ENCODE measurements around the gene PGGHG. TPM values are rescaled to one million over a fixed set of nuclear protein-coding genes. Genes with fewer than 3 reads are reported as not detected.

PGGHG gene
- total RNA-seq, 1 experiment from 2014 or later: 5.2 TPM

DNA sequence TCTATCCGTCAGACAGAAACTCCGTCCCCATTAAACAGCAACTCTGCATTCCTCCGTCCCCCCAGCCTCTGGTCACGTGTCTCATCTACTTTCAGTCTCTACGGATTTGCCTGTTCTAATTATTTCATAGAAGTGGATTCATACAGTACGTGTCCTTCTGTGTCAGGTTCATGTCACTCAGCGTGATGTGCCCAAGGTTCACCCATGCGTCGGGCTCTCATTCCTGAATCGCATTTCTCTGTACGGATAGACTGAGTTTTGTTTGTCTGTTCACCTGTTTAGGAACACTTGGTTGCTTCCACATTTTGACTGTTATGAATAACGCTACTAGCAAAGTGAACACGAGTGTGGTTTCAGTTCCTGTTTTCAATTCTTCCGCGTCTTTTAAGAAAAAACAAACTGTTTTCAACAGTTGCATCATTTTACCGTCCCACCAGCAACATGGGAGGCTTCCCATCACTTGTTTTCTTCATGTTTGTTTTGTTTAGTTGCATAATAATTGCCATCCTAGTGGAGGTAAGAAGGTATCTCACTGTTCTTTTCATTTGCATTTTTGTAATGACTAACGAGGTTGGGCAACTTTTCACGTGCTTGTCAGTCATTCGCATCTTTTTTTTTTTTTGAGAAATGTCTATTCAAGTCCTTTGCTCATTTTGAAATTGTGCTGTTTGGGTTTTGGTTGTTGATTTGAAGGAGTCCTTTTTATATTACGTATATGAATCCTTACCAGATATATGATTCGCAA, 19.6 kb upstream of the PGGHG start:
- DNase-seq (ENCODE audit: low read depth): no peak

DNA sequence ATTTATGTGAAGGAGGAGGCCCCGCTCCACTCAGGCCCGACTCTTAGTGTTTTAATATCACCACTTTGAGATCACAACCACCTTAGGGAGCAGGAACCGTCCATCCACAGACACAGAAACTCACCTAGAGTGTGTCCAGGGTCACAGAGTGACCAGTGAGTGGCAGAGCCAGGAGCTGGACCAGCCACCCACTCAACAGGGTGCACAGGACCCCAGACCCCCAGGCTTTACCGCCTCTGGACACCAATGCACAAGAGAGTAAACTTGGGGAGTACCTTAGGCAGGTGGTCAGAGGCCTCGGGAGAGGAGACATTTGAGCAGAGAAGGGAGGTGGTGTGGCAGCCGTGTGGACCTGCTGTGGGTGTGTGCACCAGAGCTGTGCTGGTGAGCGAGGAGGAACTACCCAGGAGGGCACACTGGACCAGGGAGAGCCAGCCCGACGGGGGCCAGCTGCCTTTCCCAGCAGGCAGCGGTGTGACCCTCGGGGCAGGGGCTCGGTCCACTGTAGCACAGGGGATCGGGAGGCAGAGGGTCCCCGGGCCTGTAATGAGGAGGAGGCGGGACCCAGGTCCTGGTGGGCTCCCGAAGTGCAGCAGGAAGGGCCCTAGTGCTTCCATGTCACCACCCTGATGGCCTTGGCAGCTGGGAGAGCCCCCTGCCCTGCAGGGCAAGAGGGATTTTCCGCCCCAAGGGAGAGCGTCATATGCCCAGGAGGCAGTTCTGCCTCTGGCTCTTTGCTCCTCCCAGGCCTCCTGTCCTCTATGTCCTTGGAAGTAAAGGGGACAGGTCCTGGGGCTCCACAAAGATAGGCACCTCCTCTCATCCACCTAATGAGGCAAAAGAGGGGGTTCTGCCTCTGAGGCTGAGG, 18.2 kb upstream of the PGGHG start:
- DNase-seq (ENCODE audit: low read depth): no peak

DNA sequence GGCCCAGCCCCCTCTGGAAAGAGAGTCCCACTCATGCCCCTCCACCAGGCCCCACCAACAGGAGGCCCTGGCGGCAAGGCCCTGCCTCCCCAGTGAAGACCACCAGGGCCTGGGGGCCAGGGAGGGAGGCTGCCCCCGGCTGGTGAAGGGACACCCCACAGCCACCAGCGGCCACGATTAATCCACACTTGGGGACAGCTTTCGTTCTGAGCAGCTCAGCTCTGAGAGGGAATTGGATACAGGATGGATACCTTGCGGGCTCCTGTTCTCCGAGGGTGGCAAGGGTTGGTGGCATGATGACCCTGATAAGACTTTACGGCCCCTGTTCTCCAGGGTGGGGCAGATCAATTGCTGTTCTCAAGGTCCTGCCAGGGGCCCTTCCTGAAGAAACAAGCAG, 17.6 kb upstream of the PGGHG start:
- no peak for DNase-seq (ENCODE audit: low read depth)

DNA sequence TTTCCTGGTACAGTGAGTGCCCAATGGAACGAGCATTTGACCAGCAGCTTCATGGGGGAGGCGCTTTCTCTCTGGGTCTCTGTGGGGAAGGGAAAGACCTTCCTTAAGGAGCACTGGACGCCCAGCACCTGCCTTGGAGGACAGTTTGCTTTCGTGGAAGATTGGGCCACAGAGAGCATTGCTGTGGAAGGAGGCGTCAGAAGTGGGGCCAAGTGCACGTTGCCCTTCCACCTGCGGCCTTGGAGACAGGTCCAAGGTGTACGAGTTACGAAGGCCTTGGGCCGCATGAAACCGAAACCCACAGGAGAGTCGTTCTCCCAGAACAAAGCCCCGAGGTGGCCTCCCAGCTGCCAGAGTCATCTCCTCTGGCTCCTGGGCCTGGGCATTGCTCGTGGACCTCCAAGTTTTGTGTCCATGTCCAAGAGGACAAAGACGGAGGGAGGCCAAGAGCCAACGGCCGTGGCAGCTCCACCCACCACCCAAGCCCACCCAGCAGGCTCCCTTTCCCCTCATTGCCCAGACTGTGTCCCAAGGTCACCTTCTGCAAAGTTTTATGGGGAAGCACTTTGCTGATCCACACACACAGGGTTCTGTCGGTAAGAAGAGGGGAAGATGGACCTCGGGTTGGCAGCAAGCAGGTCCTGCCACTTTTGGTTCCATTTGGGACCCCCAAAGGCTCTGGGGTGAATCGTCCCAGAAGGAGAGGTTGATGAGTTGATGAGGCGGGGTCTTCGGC, 16.6 kb upstream of the PGGHG start:
- DNase-seq (ENCODE audit: low read depth): no peak

DNA sequence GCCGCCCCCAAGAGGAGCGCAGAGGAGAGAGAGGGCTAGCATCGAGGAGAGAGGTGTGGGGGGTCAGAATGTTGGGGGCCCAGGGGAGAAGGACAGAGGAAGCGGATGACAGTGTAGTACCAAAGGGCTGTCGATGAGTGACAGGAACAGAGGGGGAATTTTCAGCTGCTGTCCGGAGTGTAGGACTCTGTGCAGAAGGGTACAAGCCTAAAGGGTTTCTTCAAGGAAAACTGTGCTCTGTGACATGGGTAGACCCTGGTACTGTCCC, 16.1 kb upstream of the PGGHG start:
- no peak for DNase-seq (ENCODE audit: low read depth)

DNA sequence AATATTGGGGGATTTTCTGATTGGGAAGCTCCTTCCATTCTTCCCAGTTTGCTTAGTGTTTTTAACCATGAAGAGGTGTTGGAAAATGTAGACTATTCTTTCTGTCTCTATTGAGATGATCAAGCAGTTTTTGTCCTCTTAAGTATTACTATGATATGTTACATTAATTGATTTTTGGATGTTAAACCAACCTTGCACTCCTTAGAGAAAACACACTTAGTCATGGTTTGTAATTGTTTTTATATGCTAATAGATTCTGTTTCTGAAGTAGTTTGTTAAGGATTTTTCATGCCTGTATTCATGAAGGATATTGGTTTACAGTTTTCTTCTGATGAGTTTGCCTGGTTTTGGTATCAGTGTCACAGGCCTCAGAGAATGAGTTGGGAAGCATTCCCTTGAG, 12.7 kb upstream of the PGGHG start:
- DNase-seq (ENCODE audit: low read depth): no peak

DNA sequence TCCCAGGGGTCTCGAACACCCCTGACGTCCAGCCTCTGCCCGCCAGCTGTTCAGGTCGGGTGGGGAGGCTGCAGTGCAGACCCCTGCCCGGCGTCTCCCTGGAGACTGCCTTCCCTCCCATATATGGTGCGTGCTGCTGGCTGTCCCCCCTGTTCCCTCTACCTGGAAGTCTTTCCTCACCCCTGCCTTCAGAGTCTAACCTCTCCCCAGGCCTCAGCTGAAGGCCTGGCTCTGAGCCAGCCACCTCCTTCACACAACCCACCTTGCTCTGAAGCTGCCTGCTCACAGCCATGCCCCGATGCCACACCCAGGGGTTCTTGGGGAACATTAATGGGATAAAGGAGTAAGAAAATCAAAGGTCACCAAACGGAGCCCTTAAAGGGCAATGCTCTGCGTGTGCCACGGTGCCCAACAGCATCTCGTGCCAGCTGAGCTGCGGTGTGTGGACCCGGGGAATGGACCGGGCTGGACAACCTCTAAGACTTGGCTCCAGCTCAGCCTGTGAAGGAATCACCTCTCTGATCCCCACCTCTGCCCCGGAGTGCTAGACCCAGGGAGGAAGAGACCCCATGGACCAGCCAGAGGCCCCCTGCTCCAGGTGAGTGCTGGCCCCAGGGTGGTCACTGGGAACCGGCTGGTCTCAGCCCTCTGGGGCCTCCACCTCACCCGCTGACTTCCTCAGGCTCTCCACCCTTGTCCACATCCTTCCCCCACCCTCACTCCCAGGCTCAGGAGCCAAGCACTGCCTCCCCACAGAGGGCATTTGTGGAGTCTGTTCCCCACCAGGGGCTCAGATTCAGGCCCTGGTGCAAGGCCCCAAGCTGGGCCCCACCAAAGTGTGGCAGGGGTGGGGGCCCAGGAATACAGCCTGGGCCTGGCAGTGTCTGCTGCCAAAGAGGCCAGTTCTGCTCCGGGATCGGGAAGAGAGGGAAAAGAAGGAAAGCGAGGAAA, 10.7 kb upstream of the PGGHG start, which contains the start of gene NLRP6:
Gene NLRP6 (plus strand): TSS at position 407 of the 951 bp plus-strand sequence. CDS start 163 bp downstream, at position 570.
- DNase-seq (ENCODE audit: low read depth): no peak

DNA sequence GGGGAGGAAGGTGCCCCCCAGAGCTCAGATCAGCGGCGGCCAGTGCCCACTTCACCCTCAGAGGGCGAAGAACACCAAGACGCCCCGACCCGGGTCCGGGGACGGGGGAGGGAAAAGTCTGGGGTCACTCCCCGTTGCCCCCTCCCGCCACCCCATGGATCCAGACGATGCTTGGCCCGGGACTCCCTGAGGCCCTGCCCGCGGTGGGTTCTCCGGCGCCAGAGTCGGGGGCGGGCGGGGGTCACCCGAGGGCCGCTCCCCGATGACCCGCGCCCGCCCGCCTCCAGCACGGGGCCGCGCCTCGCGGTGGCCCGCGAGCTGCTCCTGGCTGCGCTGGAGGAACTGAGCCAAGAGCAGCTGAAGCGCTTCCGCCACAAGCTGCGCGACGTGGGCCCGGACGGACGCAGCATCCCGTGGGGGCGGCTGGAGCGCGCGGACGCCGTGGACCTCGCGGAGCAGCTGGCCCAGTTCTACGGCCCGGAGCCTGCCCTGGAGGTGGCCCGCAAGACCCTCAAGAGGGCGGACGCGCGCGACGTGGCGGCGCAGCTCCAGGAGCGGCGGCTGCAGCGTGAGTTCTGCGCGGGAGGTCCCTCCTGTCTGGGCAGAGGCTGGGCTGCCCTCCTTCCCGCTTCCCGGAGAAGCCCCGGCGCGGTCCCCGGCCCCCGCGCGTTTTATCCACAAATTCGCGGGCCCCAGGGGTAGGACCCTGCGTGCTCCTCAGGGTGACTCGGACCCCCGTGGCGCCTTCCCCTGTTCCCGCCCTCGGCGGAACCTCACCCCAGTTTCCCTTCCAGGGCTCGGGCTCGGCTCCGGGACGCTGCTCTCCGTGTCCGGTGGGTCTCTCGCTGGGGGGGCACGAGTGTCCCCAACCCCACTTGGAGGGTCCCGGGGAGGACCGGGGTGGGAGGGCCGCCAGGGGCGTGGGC, 9.6 kb upstream of the PGGHG start:
- no peak for DNase-seq (ENCODE audit: low read depth)

DNA sequence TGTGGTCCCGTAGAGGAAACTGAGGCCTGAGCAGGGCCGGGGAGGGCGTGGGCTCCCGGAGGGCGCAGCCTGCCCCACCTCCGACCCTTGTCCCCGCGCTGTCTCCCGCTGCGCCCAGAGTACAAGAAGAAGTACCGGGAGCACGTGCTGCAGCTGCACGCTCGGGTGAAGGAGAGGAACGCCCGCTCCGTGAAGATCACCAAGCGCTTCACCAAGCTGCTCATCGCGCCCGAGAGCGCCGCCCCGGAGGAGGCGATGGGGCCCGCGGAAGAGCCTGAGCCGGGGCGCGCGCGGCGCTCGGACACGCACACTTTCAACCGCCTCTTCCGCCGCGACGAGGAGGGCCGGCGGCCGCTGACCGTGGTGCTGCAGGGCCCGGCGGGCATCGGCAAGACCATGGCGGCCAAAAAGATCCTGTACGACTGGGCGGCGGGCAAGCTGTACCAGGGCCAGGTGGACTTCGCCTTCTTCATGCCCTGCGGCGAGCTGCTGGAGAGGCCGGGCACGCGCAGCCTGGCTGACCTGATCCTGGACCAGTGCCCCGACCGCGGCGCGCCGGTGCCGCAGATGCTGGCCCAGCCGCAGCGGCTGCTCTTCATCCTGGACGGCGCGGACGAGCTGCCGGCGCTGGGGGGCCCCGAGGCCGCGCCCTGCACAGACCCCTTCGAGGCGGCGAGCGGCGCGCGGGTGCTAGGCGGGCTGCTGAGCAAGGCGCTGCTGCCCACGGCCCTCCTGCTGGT, 8.8 kb upstream of the PGGHG start:
- DNase-seq (ENCODE audit: low read depth): no peak

DNA sequence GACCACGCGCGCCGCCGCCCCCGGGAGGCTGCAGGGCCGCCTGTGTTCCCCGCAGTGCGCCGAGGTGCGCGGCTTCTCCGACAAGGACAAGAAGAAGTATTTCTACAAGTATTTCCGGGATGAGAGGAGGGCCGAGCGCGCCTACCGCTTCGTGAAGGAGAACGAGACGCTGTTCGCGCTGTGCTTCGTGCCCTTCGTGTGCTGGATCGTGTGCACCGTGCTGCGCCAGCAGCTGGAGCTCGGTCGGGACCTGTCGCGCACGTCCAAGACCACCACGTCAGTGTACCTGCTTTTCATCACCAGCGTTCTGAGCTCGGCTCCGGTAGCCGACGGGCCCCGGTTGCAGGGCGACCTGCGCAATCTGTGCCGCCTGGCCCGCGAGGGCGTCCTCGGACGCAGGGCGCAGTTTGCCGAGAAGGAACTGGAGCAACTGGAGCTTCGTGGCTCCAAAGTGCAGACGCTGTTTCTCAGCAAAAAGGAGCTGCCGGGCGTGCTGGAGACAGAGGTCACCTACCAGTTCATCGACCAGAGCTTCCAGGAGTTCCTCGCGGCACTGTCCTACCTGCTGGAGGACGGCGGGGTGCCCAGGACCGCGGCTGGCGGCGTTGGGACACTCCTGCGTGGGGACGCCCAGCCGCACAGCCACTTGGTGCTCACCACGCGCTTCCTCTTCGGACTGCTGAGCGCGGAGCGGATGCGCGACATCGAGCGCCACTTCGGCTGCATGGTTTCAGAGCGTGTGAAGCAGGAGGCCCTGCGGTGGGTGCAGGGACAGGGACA, 8.0 kb upstream of the PGGHG start:
- DNase-seq (ENCODE audit: low read depth): no peak

DNA sequence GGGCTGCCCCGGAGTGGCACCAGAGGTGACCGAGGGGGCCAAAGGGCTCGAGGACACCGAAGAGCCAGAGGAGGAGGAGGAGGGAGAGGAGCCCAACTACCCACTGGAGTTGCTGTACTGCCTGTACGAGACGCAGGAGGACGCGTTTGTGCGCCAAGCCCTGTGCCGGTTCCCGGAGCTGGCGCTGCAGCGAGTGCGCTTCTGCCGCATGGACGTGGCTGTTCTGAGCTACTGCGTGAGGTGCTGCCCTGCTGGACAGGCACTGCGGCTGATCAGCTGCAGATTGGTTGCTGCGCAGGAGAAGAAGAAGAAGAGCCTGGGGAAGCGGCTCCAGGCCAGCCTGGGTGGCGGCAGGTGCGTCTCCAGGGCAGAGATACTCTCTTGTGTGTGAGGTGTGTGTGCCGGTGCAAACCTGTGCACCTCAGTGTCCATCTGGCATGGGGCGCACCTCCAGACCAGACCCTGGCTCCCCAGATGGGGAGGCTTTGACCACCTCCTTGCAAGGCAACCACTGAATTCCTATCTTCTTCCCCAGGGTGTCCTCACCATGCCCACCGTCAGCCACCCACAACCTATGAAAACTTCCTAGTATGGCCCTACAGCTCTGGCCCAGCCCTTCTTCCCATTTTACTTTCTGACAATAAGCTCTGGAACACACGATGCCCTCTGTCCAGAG, 7.3 kb upstream of the PGGHG start:
- DNase-seq (ENCODE audit: low read depth): no peak

DNA sequence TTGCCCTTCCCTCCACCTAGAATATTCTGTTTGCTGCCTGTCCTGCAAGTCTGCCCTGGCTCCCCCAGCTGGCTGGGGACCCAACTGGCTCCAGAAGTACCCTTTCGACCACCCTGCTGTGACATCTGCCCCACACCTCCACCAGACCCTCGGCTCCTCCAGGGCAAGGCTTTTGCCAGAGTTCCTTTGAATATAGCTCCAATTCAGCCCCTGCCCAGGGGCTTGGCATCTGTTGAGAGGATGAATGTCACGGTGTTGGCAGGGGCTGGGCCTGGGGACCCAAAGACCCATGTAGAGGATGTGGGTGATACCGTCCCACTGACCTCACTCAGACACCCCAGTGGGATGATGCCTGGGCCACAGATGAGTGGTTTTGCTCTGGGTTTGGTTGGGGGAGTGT, 6.8 kb upstream of the PGGHG start:
- DNase-seq (ENCODE audit: low read depth): no peak

DNA sequence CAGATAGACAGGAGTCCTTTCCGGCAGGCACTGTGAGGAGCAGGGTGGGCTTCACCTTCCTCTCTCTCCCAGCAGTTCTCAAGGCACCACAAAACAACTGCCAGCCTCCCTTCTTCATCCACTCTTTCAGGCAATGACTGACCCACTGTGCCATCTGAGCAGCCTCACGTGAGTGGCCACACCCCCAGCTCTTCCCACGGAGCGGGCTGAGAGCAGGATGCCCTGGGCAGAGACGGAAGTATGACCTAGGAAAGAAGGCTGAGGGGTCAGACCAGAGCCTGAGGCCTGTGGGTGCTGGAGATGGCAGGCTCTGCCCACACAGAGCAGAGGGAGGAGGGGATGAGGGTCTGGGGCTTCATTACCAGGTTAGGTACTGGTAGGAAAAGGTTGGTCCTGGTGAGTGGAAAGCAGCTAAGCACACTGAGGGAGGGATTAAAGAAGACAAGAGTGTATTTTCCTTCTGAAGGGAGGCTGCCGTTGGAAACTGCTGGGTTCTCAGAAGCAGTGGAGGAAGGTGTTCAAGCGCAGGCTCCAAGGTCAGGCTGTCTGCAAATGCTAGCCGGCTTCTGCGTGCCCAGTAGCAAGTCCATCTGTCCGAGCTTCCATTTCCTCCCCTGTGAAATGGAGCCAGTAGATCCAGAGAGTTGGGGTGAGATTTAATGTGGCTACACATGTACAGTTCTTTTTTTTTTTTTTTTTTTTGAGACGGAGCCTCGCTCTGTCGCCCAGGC, 6.1 kb upstream of the PGGHG start:
- no peak for DNase-seq (ENCODE audit: low read depth)

DNA sequence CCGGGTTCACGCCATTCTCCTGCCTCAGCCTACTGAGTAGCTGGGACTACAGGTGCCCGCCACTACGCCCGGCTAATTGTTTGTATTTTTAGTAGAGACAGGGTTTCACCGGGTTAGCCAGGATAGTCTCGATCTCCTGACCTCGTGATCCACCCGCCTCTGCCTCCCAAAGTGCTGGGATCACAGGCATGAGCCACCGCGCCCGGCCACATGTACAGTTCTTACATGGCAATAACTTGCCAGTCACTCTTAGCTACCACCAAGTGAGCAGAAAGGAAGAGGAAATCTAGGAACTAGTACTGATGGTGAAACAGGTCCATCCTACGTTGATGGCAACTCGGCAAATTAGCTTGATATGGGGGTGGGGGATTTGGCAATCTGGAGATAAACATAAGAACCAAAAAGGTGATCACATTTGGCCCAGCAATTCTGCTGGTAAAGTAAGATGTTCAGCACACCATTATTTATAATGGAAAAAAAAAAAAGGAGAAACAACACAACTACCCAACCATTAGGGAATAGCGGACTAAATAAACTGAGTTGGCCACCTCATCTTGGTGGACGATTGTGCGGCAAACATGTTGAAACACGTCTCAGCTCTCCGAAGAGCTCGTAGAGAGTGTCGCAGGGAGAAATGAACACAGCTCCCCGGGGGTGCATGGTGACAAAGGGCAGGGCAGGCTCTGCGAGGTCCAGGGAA, 5.4 kb upstream of the PGGHG start:
- DNase-seq (ENCODE audit: low read depth): no peak

DNA sequence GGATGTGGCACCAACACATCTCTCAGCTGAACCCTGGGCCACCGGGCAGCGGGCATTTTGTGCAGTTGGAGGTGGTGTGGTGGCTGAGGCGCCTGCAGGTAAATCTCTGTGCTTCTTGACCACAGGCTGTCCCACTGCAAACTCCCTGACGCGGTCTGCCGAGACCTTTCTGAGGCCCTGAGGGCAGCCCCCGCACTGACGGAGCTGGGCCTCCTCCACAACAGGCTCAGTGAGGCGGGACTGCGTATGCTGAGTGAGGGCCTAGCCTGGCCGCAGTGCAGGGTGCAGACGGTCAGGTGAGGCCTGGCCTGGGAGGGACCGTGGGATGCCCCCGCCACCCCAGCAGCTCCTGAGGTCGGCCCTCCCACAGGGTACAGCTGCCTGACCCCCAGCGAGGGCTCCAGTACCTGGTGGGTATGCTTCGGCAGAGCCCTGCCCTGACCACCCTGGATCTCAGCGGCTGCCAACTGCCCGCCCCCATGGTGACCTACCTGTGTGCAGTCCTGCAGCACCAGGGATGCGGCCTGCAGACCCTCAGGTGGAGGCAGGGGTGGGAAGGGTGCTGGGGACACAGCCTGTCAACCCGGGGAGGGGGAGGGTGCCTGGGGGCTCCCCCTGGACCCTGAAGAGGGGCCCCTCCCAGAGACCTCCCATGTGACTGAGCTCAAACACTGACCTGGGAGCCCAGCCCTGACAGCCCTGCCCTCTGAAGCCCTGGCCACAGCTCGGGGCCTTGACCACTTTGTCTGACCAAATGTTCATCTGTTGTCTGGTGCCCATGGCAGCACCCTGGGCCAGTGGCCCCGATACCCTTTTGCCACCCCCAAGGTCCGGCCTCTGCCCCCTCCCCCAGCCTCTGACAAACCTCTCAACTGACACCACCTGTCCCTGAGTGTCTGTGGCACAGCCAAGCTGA, 4.6 kb upstream of the PGGHG start:
- no peak for DNase-seq (ENCODE audit: low read depth)

All from M059J (cell line).